Activated naive CD4-positive, alpha-beta T cell (primary cell): ENCODE measurements around the gene RPS6KA4.
A peak's percentile ranks its signal among the peaks of the same experiment; 100 is the strongest.
"Not testable (repeated sequence)": the region's sequence is repeated elsewhere in the genome, so short reads cannot be mapped to it uniquely, and the experiment has no call there.

Experiments
- DNase-seq, 4 experiments: peaks; one replicate each; lab custom pipeline; 2025; lab: John Stamatoyannopoulos, UW

The RPS6KA4 gene

GRCh38 chr11:64358907-64359711, at the start of gene RPS6KA4:
Gene RPS6KA4, plus strand, starts transcription at chr11:64359162. Its CDS starts 74 bp downstream, at chr11:64359236.
- peak in 1 of 4 experiments; percentile 18 for DNase-seq

GRCh38 chr11:64312947-64313346, 46.0 kb upstream of the RPS6KA4 start:
- no peak for DNase-seq

- no peak for DNase-seq
These were observed 45.3 kb upstream of the RPS6KA4 start for GRCh38 chr11:64313491-64314145.

DNA sequence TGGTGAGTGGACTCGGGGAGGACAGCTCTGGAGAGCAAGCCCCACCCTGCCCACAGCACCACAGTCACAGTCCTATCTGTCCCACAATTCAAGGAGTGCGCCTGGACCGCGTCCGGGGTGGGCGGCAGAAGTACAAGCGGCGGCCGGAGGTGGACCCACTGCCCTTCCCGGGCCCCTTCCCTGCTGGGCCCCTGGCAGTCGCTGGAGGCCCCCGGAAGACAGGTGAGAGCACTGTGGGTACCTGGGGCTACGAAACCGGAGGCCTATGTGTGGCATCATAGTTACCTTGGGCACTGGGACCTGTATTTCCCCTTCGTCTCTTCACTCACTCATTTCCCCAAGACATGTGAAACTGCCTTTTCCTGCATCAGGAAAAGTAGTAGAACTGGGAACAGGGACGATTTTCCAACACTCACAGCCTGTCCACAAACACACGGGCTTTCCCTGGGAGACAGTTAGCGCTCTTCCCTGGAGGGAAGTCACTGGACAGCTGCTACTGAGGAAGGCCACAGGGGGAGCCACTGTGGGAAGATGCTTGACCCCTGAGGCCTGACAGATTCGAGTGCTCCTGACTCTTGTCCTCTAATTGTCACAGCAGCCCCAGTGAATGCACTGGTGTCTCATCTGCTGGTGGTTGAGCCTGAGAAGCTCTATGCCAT, 44.7 kb upstream of the RPS6KA4 start:
- no peak for DNase-seq

GRCh38 chr11:64314805-64315561, 44.0 kb upstream of the RPS6KA4 start:
- DNase-seq, result no peak

DNA sequence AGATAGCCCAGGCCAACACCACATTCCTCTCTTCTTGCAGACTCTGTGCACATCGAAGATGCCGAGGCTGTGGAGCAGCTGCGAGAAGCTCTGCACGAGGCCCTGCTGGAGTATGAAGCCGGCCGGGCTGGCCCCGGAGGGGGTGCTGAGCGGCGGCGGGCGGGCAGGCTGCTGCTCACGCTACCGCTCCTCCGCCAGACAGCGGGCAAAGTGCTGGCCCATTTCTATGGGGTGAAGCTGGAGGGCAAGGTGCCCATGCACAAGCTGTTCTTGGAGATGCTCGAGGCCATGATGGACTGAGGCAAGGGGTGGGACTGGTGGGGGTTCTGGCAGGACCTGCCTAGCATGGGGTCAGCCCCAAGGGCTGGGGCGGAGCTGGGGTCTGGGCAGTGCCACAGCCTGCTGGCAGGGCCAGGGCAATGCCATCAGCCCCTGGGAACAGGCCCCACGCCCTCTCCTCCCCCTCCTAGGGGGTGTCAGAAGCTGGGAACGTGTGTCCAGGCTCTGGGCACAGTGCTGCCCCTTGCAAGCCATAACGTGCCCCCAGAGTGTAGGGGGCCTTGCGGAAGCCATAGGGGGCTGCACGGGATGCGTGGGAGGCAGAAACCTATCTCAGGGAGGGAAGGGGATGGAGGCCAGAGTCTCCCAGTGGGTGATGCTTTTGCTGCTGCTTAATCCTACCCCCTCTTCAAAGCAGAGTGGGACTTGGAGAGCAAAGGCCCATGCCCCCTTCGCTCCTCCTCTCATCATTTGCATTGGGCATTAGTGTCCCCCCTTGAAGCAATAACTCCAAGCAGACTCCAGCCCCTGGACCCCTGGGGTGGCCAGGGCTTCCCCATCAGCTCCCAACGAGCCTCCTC, 43.1 kb upstream of the RPS6KA4 start:
- DNase-seq, result not testable (repeated sequence)

GRCh38 chr11:64316672-64317324, 42.2 kb upstream of the RPS6KA4 start:
- DNase-seq, result peak in 1 of 4 experiments; percentile 44

- peak; percentile 81 to 91 (median 86) for DNase-seq
These were observed 41.5 kb upstream of the RPS6KA4 start, which contains the start of gene TRMT112 for GRCh38 chr11:64317325-64317960. Gene TRMT112, minus strand, starts transcription at chr11:64317559. Its CDS starts 33 bp downstream, at chr11:64317526.

DNA sequence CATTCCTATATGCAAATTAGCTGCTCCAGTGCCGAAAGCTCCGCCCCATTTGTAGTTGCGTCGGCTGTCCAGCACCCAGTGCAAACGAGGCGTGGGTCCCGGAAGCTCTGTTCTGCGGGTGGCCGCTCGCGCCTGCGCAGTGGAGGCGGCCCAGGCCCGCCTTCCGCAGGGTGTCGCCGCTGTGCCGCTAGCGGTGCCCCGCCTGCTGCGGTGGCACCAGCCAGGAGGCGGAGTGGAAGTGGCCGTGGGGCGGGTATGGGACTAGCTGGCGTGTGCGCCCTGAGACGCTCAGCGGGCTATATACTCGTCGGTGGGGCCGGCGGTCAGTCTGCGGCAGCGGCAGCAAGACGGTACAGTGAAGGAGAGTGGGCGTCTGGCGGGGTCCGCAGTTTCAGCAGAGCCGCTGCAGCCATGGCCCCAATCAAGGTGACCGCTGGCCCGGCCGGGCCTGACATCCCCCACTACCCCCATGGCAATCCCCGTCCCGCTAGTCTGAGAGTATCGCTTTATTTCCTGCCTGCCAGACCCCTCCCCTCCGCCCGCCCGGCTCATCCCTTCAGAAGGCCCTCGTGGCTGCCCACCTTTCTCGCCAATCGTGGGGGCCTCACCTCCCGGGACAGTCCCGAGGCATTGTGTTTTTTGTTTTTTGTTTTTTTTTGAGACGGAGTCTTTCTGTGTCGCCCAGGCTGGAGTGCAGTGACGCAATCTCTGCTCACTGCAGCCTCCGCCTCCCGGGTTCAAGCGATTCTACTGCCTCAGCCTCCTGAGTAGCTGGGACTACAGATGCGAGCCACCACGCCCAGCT, 40.8 kb upstream of the RPS6KA4 start, which contains the start of gene PRDX5:
TSS of gene PRDX5 (plus strand) at position 161 of the 805 bp plus-strand sequence. CDS start at position 256, 95 bp downstream.
- DNase-seq, result peak; percentile 79 to 94 (median 87)

DNA sequence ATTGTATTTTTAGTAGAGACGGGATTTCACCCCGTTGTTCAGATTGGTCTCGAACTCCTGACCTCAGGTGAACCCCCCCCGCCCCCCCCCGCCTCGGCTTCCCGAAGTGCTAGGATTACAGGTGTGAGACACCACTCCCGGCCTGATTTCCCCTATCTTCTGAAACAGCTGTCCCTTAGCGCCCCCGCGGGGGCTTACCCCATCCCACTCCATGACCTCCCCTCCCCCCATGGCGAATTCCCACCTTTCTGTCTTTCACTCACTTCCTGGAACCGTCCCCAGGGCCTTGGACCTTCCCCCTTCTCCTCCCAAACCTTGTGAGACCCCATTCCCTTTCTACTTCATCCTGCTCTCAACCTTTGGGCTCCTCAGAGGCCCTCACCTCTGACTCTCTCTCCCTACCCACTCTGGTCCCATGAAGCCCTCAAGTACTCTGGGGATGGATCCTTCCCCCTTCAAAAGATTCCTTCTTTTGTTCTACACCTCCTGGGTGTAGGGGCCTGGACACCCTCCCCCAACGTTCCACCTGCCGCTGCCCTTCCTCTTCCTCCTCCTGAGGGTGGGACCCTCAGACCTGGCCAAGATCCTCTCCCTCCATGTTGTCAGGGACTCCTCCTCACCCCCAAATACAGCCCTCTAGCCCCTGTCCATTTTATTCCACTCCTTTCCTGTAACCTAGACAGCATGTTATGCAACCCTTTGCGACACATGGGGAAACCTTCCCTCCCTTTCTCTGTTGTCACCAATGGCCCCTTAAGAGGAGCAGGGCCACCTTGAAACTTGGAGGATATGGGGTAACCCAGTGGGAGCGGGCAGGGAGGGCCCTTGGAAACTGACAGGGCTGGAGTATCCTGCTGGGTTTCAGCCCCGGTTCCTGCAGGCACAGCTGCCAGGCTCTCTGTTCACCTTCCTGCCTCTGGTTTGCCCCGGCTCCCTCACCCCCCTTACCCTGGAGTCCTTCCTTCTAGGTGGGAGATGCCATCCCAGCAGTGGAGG, 39.9 kb upstream of the RPS6KA4 start:
- no peak for DNase-seq

DNA sequence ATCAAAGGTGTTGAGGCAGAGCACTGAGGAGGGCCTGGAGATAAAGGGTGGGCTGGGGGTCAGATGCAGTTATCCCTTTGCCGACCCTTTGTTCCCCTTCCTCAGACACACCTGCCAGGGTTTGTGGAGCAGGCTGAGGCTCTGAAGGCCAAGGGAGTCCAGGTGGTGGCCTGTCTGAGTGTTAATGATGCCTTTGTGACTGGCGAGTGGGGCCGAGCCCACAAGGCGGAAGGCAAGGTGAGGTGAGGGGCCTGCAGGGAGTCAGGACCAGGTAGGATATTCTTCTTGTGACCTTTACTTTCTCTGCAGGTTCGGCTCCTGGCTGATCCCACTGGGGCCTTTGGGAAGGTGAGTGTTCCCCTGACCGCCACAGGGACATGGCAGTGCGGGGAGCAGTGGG, 38.4 kb upstream of the RPS6KA4 start:
- DNase-seq, result no peak

DNA sequence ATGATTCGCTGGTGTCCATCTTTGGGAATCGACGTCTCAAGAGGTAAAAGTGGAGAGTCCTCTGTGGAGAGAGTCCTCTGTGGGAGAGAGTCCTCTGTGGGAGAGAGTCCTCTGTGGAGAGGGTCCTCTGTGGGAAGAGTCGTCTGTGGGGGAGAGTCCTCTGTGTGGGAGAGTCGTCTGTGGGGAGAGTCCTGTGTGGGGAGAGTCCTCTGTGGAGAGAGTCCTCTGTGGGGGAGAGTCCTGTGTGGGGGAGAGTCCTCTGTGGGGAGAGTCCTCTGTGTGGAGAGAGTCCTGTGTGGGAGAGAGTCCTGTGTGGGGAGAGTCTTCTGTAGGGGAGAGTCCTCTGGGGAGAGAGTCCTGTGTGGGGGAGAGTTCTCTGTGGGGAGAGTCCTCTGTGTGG, 37.9 kb upstream of the RPS6KA4 start:
- no peak for DNase-seq

DNA sequence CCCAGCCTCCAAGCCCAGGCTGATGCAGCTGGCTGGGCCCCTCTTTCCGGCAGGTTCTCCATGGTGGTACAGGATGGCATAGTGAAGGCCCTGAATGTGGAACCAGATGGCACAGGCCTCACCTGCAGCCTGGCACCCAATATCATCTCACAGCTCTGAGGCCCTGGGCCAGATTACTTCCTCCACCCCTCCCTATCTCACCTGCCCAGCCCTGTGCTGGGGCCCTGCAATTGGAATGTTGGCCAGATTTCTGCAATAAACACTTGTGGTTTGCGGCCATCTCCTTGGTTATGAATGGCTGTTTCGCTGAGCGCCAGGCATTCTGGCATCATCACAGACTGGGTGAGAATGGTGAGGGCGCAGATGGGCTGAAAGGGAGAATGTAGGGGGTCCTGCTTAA, 37.4 kb upstream of the RPS6KA4 start:
- DNase-seq, result no peak

DNA sequence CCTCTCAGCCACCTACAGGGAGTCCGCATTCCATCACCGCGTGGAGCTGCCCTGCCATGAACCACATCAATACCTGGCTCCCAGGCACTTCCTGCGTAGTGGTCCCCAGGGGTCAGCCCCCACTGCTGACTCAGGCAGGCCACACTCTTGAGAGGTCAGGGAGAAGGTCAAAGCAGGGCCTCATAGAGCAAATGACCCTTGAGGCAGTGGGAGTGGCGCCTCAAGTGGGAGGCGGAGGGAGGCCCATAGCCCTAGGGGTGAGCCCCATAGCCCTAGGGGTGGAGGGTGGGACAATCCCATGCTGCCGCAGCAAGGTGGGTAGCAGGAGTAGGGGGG, 36.1 kb upstream of the RPS6KA4 start:
- no peak for DNase-seq

DNA sequence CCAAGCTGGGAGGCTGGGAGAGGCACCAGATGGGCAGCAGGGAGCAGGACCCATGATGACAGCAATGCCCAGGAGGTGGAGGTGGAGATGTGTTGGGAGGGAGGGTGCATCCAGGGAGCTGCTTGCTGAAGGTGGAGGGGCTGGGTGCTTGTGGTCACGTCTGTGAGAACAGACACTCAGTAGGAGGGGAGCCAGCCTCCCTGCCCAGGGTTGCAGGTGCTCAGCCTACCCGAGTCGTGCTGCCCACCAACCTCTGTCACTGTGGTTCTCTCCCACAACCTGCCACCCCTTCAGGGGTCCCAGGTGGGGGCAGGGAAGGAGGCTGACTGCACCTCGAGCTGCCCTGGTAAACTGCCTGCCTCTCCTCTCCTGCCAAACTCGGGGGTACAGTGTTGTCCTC, 35.6 kb upstream of the RPS6KA4 start:
- DNase-seq, result no peak

- DNase-seq, result not testable (repeated sequence)
These were observed 35.0 kb upstream of the RPS6KA4 start for GRCh38 chr11:64323984-64324383.

- no peak for DNase-seq
These were observed 34.1 kb upstream of the RPS6KA4 start for GRCh38 chr11:64324692-64325469.
